Measurements from ENCODE around the gene SEMA3B. TPM values are rescaled to one million over a fixed set of nuclear protein-coding genes. Genes with fewer than 3 reads are reported as not detected.
A peak's percentile ranks its signal among the peaks of the same experiment; 100 is the strongest.
"Not testable (repeated sequence)": the region's sequence is repeated elsewhere in the genome, so short reads cannot be mapped to it uniquely, and the experiment has no call there.

Gene SEMA3B
- total and polyA plus RNA-seq, 8 donors: 40.1 to 310 (median 103) TPM

GRCh38 chr3:50304601-50305000, 35.7 kb downstream of the SEMA3B start:
- intact Hi-C loops (cut with DNase I; ENCODE audit: low total_unique reads): no loop called here
- Histone ChIP-seq H3K36me3 (peaks cover 0 to 6% (median 0%) of the 10 kb centered on the region in 4 donors), H3K4me3 (no peak overlapping the region), H3K27me3 (no peaks in the 10 kb centered on the region), H3K9me3 (no peaks in the 10 kb centered on the region), H3K27ac (no peak overlapping the region), H3K4me1 (peaks cover 25 to 47% (median 42%) of the 10 kb centered on the region in 4 donors)
- no peak for TF ChIP-seq POLR2A (IDR thresholded peaks at IDR 0.05)
- no peak for TF ChIP-seq EP300 (IDR thresholded peaks at IDR 0.05)
- TF ChIP-seq CTCF (IDR thresholded peaks at IDR 0.05): no peak
- no peak for TF ChIP-seq POLR2AphosphoS5 (IDR thresholded peaks at IDR 0.05)
- peak in 1 of 2 donors; percentile 5 for DNase-seq

GRCh38 chr3:50312041-50312440, 43.1 kb downstream of the SEMA3B start:
- Histone ChIP-seq H3K4me1 (peaks cover 16 to 42% (median 32%) of the 10 kb centered on the region in 4 donors), H3K27ac (peak overlapping the region in 2 of 5 donors; percentile 46), H3K36me3 (peaks cover 3 to 28% (median 20%) of the 10 kb centered on the region in 4 donors)
- H3K27me3 ChIP-seq; DNase-seq; H3K4me3 ChIP-seq; intact Hi-C loops (cut with DNase I; ENCODE audit: low total_unique reads); H3K9me3 ChIP-seq: not testable (repeated sequence)
- WGBS, 5 donors: 85 to 95% (median 91%) methylated on average over 11 to 32 of the region's 32 CpGs; no CpG with 5 or more reads in 1 of the 5 donors

DNA sequence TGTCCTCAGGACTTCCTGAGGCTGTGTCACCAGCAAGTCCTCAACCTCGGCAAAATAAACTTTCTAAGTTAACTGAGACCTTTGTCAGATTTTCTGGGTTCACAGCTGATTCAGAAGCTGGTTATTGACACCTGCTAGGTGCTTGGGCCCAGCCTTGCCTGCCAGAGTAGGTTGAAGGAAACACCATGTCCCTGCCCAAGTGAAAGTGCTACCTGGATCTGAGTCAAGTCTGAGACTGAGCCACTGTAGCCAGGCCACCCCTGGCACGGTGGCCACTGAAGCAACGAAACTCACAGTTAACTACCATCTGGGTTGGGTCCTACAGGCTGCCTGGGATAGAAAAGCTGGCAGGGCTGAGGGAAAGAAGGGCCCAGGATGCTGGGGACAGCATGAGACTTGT, 45.4 kb downstream of the SEMA3B start:
- H3K4me1 ChIP-seq: peaks cover 39 to 65% (median 55%) of the 10 kb centered on the region in 4 donors
- no peaks in the 10 kb centered on the region for H3K9me3 ChIP-seq
- intact Hi-C loops (cut with DNase I; ENCODE audit: low total_unique reads): no loop called here
- WGBS, 5 donors: 33 to 67% (median 41%) methylated on average over 3 of the region's 3 CpGs
- no peak overlapping the region for H3K4me3 ChIP-seq
- peak in 1 of 2 donors; percentile 81 for DNase-seq
- peaks cover 12 to 42% (median 37%) of the 10 kb centered on the region in 4 donors for H3K36me3 ChIP-seq
- H3K27me3 ChIP-seq: no peaks in the 10 kb centered on the region
- no peak for TF ChIP-seq CTCF (IDR thresholded peaks at IDR 0.05)
- peak in 1 of 3 donors; percentile 29 for TF ChIP-seq POLR2AphosphoS5 (IDR thresholded peaks at IDR 0.05)
- H3K27ac ChIP-seq: peak overlapping the region; percentile 48 to 95 (median 61)

- H3K27me3 ChIP-seq: no peaks in the 10 kb centered on the region
- WGBS, 5 donors: 87 to 100% (median 93%) methylated on average over 4 of the region's 4 CpGs
- DNase-seq: no peak
- H3K4me1 ChIP-seq: peaks cover 44 to 65% (median 58%) of the 10 kb centered on the region in 4 donors
- TF ChIP-seq POLR2AphosphoS5 (IDR thresholded peaks at IDR 0.05) (no peak), EP300 (IDR thresholded peaks at IDR 0.05) (no peak), POLR2A (IDR thresholded peaks at IDR 0.05) (no peak), CTCF (IDR thresholded peaks at IDR 0.05) (no peak)
- H3K9me3 ChIP-seq: no peaks in the 10 kb centered on the region
- H3K27ac ChIP-seq: peak overlapping the region; percentile 48 to 95 (median 61)
- no peak overlapping the region for H3K4me3 ChIP-seq
- intact Hi-C loops (cut with DNase I; ENCODE audit: low total_unique reads): no loop called here
- H3K36me3 ChIP-seq: peaks cover 12 to 47% (median 40%) of the 10 kb centered on the region in 4 donors
Measured at GRCh38 chr3:50314816-50315215, 45.9 kb downstream of the SEMA3B start.

DNA sequence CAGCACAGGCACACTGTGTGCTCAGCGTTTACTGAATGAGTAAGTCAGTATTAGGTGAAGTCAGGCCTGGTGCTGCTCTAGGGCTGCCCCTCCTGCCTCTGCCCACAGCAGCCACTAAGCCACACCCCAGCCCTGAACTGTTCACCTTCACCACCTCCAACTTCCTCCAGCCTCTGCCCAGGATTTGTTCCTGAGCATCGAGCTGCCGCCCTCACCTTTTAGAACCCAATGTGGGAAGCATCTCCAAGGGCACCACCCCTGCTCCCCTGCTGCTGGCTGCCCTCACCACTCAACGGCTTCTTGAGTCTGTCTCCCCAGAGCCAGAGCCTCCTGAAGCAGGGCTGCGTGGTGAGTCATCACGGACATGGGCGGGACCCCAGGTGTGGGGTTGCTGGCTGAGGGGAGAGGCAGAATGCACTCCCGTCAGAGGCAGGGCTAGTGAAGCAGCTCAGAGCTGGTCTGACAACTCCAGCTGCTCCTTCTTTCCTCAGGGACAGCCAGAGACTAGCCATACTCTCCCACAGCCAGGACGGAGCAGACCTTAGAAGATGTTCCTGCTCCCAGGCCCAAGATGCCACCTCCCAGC, 47.8 kb downstream of the SEMA3B start:
- DNase-seq: peak; percentile 87 to 94

More for the DNA sequence above, 47.8 kb downstream of the SEMA3B start:
- no peaks in the 10 kb centered on the region for H3K27me3 ChIP-seq
- intact Hi-C loops (cut with DNase I; ENCODE audit: low total_unique reads): no loop called here
- H3K4me3 ChIP-seq: peak overlapping the region in 1 of 4 donors; percentile 19
- no peaks in the 10 kb centered on the region for H3K9me3 ChIP-seq
- TF ChIP-seq CTCF (IDR thresholded peaks at IDR 0.05) (no peak), POLR2A (IDR thresholded peaks at IDR 0.05) (peak in 1 of 4 donors; percentile 28), POLR2AphosphoS5 (IDR thresholded peaks at IDR 0.05) (peak in 2 of 3 donors; percentile 74 to 77)
- peaks cover 12 to 48% (median 40%) of the 10 kb centered on the region in 4 donors for H3K36me3 ChIP-seq
- WGBS, 5 donors: 25 to 45% (median 31%) methylated on average over 8 to 9 of the region's 9 CpGs
- H3K27ac ChIP-seq: peak overlapping the region; percentile 80 to 95 (median 85)
- peaks cover 54 to 74% (median 68%) of the 10 kb centered on the region in 4 donors for H3K4me1 ChIP-seq
